GM18505 (cell line): ENCODE results near the gene FADS1.

Source experiments
- ATAC-seq: cut with Tn5 transposase; IDR thresholded peaks from one replicate; pipeline ENCODE4 v1.9.1; 2021; ENCODE audit not compliant: unreplicated experiment
- POLR2A ChIP-seq: IDR thresholded peaks from 4 replicates; pipeline ENCODE4 v1.6.1; 2011; ENCODE audit warnings: borderline replicate concordance; ENCODE audit not compliant: insufficient read depth, insufficient read length; ENCODE audit errors: extremely low read depth

Gene FADS1

DNA sequence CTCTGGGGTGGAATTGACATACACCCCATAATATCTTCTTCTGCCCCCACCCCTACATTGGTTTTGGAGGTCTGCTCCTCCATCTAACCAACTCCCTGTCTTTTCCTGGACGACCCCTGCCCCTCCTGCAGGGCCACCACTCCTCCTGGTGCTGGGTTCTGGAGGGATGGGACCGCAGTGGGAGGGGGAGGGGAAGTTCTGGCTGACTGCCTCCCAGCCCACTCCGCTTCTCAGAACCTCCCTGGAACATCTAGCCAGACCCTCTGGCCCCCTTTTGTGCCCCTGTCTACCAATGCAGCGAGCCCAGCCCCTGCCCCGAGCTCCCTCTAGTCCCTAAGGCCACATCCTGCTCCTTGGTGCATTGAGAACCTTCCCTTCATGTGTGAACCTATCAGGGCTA, 63.1 kb downstream of the FADS1 start:
- ATAC-seq: no peak
- TF ChIP-seq POLR2A: no peak

GRCh38 chr11:61752925-61753521, 63.8 kb downstream of the FADS1 start:
- no peak for TF ChIP-seq POLR2A
- ATAC-seq: no peak

GRCh38 chr11:61752117-61752924, 64.5 kb downstream of the FADS1 start, which contains the start of gene MYRF:
MYRF (plus strand) TSS chr11:61752636; CDS start chr11:61752745, 109 bp downstream.
- no peak for TF ChIP-seq POLR2A
- ATAC-seq: peak; percentile 50

GRCh38 chr11:61751384-61751783, 65.4 kb downstream of the FADS1 start:
- no peak for TF ChIP-seq POLR2A

GRCh38 chr11:61750631-61751273, 66.1 kb downstream of the FADS1 start:
- no peak for ATAC-seq
- no peak for TF ChIP-seq POLR2A

More at GRCh38 chr11:61751384-61751783, 65.4 kb downstream of the FADS1 start:
- no peak for ATAC-seq
